GM19035 (cell line): ENCODE results near the gene FAM193A.
"Not testable (repeated sequence)": the region's sequence is repeated elsewhere in the genome, so short reads cannot be mapped to it uniquely, and the experiment has no call there.

ENCODE experiments used
- ATAC-seq: cut with Tn5 transposase; IDR thresholded peaks from one replicate; pipeline ENCODE4 v1.9.1; 2021; ENCODE audit not compliant: unreplicated experiment

FAM193A gene

DNA sequence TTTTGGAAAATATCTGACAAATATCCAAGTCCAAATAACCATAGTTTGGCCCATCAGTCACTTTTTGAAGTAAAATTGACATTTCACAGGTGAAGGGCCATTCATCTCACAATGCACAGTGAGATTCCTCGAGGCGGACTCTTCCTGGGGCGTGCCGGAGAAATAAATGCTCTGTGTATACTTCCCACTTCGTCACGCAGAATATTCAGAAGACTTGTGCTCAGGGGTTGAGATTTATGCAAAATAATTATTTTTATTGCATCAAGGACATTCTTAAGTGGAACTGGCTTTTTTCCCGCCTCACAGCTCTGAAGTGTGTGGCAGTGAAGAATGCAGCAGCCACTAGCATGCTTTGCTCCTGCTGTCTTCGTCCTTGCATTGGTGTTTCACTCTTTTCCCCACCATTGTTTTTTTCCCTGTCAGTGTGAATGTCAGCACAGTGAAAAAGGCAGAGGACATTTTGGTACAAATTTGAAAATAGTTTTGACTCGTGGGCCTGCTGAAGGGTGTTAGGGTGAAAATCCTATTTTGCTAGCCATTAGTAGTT is 70.6 kb downstream of the FAM193A start:
- ATAC-seq: no peak

DNA sequence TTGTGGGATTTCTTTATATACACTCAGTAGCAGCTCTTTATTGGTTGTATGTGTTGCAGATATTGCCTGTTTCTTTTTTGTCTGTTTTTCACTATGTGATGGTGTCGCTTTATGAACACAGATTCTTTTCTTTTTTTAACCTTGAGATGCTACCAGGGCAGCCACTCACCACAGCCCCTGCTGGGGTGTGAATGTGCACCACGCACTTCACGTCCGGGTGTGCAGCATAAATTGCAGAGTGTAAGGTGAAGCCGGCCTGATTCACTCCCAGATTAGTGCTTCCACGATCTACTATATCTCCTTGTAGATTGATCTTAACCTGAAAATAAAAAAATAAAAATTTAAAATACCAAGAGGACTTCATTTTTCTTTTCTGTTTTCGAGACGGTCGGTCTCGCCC is 71.4 kb downstream of the FAM193A start:
- ATAC-seq: no peak

DNA sequence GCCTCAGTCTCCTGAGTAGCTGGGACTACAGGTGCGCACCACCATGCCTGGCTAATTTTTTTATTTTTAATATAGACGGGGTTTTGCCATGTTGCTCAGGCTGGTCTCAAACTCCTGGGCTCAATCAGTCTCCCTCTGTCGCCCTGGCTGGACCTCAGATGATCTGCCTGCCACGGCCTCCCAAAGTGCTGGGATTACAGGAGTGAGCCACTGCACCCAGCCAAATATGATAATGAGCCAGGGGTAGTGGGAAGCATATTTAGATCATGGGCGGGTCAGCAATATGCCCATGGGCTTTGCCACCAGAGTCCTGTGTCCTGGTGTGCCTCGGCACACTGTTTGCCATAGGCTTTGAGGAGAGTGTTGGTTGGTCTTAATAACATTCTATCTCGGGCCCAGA is 71.8 kb downstream of the FAM193A start:
- no peak for ATAC-seq

DNA sequence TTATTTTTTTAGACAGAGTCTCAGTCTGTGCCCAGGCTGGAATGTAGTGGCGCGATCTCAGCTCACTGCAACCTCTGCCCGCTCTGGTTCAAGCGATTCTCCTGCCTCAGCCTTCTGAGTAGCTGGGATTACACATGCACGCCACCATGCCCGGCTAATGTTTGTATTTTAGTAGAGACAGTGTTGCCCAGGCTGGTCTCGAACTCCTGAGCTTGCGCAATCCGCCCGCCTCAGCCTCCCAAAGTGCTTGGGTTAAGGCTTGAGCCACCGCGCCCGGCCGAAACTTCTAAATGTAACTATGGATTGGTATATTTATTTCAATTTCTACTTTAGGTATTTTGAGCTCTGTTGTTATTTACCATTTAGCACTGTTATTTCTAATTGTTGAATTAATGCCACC is 79.4 kb downstream of the FAM193A start:
- ATAC-seq: no peak

DNA sequence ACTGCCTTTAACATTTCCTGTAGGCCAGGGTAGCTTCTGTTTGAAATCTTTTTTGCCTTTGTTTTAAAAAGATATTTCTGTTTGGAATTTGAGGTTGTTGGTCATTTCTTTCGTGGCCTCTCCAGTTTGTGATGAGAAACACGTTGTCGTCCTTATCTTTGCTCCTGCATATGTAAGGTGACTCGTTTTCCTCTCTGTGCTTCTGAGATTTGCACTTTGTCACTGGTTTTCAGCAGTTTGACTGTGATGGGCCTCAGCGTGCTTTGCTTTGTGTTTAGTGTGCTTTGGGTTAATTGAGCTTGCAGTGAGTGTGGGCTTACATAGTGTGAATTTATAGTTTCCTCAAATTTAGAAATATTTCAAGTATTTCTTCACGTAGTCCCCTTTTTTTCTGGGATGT is 81.5 kb downstream of the FAM193A start:
- ATAC-seq: no peak

DNA sequence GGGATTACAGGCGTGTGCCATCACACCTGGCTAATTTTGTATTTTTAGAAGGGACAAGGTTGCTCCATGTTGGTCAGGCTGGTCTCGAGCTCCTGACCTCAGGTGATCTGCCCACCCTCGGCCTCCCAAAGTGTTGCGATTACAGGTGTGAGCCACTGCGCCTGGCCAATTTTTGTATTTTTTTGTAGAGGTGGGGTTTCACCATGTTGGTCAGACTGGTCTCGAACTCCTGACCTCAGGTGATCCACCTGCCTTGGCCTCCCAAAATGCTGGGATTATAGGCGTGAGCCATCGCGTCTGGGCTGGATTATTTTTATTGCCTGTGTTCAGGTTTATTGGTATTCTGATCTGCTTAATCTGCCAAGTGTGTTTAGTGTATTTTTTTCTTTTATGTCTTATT is 82.3 kb downstream of the FAM193A start:
- not testable (repeated sequence) for ATAC-seq

DNA sequence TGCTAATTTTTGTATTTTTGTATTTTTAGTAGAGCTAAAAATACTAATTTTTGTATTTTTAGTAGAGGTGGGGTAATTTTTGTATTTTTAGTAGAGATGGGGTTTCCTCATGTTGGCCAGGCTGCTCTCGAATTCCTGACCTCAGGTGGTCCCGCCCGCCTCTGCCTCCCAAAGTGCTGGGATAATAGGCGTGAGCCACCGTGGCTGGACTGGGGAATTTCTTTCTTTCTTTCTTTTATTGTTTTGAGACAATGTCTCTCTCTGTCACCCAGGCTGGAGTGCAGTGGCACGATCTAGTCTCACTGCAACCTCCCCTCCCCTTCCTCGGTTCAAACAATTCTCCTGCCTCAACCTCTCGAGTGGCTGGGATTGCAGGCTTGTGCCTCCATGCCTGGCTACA is 83.0 kb downstream of the FAM193A start:
- no peak for ATAC-seq

DNA sequence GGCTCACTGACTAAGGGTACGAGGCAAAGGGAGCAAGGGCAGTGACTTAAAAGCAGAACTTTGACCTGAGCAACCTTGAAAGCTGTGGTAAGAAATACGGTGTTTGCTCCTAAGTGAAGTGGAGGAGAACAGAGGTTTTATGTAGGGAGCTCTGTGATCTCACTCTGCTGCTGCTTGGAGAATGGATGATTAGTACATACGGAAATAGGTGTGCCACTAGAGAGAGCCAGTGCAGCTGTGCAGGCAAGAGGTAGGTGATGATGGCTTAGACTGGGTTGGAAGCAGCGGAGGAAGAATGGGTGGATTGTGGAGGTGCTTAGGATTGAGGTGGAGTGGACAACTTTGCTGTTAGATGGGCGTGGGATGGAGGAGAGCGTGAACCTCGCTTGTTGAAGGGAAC is 85.0 kb downstream of the FAM193A start:
- no peak for ATAC-seq

DNA sequence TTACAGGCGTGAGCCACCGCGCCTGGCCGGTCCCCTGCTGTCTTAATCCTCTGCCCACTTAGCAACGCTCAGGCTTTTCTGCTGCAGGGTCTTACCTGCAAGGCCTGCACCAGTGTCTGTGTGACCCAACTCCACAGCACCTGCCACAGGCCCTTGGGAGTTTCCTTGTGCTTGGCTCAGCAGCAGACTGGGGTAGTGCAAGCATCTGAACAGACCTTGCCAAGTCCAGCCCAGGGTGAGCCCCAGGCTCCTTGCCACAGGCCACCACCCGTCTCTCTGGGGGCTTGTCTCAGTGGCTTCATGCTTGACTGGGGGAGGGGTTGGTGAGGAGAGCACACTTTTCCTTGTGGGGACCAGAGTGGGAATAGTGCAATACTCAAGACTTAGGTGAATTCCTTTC is 87.0 kb downstream of the FAM193A start:
- no peak for ATAC-seq

DNA sequence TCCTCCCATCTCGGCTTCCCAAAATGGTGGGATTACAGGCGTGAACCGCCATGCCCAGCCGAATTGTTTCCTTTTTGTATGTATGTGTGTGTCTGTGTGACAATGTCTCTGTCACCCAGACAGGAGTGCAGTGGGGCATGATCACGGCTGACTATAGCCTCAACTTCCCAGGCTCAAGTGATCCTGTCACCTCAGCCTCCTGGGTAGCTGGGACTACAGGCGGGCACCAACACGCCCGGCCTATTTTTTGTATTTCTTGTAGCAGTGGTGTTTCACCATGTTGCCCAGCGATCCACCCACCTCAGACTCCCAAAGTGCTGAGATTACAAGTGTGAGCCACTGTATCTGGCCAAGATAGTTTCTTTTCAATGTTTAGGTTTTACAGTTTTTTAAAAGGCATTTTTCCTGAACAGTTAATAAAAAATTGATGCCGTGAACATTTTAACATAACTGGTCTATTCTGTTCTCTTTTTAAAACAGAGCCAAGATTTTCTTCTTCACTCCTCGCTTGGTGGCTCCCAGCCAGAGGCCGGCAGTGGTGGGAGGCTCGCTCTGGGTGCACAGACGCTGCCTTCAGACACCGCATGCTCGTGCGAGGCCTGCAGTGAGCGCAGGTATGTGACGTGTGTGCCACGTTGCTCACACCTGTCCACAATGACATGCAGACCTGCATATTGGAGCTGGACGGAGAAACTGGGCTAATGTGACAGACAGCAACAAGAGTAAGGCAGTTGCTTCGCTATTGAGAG is 88.5 kb downstream of the FAM193A start:
- ATAC-seq: no peak

DNA sequence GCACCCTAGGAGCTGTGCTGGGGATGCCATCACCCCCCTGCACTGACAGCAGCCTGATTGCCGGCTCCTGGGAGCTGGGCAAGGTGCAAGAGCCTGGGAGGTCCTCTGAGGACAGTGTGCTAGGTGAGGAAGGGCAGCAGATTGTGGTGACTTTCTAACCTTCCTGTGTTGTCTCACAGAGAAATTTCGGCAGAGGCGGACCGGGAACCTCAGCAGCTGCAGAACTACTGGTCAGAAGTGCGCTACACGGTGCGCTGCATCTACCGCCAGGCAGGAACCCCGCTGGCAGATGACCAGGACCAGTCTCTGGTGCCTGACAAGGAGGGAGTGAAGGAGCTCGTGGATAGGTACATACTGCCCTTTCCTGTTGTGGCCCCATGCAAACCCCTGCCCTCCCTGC is 89.8 kb downstream of the FAM193A start:
- no peak for ATAC-seq

DNA sequence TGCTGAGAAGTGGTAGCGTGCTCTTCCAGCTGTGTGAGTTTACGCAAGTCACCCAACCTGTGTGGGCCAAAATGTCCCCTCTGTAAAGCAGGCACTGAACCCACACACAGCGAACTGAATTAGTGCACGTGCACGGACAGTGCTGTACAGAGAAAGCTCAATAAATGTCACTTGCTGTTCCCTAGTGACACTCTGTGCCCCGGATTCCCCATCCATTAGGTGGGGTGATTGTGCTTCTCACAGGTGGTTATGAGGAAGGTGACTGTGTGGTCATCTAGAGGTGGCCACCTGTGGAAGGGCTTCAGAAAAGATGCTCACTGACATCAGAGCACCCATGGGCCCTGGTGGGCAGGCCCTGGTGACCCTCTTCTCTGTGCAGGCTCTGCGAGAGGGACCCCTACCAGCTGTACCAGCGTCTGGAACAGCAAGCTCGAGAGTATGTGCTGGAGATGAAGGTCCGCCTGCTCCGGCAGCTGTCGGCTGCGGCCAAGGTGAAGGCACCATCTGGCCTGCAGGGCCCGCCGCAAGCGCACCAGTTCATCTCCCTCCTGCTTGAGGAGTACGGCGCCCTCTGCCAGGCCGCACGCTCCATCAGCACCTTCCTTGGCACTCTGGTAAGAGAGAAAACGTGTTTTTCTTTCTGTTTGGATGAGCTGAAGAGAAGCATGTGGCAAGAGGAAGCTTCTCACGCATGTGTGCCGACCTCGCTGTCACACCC is 94.3 kb downstream of the FAM193A start:
- ATAC-seq: no peak

DNA sequence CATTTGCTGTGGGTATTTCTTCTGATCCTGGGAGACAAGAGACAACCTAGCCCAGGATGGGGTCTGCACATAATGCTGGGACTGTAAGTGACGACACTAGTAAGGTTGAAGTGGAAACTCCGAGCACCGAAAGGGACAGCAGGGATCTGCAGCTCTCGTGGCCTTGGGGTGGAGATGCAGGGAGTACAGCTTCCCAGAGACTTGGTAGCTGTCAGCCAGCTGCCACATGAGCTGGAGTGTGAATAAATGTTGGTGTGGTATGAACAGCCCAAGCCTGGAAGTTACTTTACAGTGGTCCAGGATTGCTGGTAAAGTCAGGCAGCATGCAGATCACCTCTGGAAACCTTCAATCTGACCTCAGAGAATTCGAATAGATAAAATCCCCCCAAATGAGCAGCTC is 97.6 kb downstream of the FAM193A start:
- ATAC-seq: no peak

DNA sequence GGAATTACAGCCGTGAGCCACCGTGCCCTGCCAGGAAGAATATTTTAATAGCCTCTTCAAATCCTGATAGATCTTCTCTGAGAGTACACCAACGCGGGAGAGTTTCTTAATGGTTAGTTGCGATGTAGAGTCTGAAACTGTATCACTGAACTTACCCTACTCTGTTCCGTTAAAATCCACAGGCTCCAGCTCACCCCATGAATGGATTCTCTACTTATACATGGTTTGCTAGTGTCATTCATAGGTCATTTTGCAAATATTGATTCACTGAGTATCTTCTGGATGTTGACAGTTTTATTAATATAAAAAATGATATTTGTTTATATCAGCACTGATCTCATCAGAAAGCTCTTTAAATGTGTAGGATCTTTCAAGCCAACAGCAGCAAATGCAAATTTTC is 99.9 kb downstream of the FAM193A start:
- no peak for ATAC-seq

DNA sequence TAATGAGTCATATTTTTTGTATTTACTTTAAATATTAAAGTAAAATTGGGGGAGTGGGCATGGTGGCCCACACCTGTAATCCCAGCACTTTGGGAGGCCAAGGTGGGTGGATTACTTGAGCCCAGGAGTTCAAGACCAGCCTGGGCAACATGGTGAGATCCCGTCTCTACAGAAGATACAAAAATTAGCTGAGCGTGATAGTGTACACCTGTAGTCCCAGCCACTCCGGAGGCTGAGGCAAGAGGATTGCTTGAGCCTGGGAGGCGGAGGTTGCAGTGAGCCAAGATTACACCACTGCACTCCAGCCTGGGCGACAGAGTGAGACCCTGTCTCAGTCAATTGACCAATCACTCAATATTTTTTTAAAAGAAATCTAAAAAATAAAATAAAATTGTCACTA is 100.5 kb downstream of the FAM193A start:
- not testable (repeated sequence) for ATAC-seq

DNA sequence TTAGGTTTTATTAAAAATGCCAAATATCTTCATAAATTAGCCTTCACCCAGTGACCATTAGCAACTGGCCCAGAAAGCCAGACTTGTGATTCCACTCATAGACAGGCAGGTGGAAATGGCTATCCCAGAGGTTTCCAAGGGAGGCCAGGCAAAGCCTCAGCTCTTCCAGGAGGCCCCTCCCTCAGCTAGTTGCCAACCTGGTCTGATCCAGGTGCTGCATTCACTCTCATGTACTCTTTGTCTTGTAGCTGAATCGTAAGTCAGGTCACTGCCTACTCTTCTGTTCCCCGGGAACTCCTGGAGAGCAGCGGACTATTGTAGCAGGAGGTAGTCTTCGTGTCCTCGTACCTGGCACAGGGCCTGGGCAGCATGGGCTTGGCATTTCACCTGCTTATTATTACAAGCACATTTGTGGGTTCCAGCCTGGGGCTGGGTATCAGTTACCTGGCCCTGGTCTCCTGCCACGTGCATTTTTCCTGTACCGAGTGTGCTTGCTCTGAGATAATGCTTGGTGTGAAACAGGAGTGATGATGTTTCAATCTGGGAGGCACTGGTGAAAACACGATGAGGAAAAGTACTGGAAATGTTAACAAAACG is 101.6 kb downstream of the FAM193A start:
- ATAC-seq: no peak

DNA sequence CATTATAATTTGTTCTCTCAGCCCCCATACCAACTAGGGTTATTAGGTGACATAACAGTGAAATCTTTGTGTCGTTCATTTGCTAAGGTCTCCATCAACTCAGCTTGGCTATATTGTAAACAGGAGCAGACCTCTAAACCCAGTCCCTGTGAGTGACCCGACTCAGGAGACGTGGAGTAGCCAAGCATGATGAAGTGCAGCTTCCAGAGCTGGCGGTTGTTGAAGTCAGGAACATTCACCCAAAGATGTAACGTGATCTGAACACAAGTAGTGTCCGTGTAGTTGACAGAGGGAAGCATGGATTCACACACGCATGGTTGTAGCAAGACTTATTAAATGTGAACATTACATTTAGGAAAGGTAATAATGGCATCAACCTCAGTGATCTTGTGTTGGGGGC is 102.3 kb downstream of the FAM193A start:
- ATAC-seq: no peak

DNA sequence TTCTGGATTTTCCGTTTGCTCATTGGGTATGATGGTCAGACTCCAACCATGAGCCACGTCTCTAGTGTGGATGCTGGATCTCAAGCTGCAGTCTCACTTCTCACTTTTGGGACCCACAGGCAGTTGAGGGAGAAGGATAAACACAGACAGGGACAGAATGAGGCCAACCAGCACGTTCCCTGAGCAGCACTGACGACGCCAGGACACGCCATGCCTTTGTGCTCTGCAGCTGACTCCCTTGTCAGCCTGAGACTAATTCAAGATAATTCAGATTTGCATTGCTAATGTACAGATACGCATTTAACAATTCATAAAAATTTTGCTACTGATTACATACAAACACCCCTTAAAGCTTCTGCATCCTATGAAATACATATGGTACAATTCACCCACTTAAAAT is 106.5 kb downstream of the FAM193A start:
- no peak for ATAC-seq

DNA sequence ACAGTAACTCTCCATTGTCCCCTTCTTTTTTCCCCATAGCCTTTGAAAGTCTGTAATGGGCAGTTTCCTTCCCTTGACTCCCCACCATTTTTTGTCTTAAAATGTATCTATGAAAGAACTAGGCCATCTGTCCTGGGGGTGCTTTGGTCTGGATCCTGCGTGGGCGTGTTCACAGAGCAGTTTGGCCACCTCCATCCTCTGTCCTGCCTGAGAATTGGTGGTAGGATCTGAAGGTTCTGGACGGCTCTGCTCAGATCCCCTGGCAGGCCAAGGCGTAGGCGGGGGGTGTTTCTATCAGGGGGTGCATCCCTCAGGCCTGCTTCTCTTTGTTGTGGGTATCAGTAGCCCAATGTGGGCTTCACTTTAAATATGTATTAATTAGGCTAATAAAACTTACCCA is 107.1 kb downstream of the FAM193A start:
- no peak for ATAC-seq

DNA sequence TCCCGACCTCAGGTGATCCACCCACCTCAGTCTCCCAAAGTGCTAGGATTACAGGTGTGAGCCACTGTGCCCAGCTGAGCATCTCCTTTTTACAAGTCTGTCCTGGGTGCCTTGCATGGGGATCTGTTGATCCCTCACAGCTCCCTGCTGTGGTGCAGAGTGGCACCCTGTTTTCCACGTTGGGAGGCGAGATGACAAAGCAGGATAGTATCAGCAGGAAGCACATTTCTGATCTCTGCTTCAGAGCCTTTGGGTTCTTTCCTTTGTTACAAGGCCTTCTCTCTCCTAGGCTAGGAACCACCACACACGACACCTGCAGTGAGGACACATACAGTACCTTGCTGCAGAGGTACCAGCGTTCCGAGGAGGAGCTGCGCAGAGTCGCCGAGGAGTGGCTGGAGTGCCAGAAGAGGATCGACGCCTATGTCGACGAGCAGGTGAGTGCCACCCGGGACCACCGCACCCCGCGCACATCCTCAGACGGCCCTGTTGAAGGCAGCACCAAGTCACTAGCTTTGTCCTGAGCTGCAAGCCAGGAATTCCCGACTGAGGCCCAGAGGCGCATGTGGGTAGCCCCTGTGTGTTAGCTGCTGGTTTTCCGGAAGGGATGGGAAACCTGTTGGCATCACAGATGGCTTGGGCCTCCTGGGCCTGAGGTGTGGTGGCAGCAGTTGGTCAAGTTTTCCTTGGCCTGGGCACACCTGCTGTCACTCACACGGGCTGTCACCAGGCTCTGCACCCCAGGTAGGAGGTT is 110.1 kb downstream of the FAM193A start:
- no peak for ATAC-seq

DNA sequence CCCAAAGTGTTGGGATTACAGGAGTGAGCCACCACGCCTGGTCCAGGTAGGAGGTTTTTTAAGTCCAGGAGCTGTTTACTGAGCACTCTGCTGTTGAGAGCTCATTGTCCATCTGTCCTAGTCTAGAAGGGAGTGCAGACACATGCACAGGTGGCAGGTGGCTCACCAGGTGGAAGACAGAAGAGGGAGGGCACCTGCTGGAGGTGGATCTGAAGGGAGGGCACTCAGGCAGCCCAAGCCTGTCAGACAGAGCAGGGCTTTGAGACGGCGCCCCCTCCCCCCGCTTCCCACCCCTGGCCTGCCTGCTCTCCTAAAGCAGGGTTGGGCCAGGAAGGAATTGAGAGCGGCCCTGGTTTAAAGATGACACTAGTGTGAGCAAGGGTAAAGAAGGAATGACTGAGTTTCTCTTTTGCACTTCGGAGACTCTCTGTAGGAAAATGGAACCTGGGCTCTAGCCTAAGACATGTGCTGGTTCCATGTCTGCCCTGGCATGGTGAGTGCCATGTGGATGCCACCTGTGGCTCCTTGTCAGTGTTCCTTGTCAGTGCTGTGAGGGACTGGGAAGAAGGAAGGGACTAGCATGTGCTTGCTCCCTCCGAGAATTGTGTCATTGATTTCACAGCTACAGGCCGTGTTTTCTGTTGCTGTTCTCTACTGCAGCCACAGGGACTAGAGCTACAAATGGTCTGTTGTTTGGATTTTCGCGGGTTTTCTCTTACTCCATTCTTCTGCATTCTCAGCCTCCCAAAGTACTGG is 111.1 kb downstream of the FAM193A start:
- no peak for ATAC-seq
